K562 (cell line): ENCODE data around the gene MVP. TPM values are rescaled to one million over a fixed set of nuclear protein-coding genes. Genes with fewer than 3 reads are reported as not detected.

ENCODE experiments used
- CTCF ChIP-seq, 3 experiments: IDR thresholded peaks in 2 of 3; conservative IDR thresholded peaks in 1 of 3; 2 replicates each; pipeline ENCODE4 v1.5.1; 2011 to 2012; ENCODE audit warnings: low read length in 3 of 3, mild to moderate bottlenecking in 3 of 3, control low read depth in 2 of 3, improper control_type of control experiment in 1 of 3, inconsistent platforms in 1 of 3, low read depth in 1 of 3, mixed read lengths in 1 of 3, moderate library complexity in 1 of 3; ENCODE audit not compliant: insufficient read depth in 2 of 3
- E2F1 ChIP-seq: sonication (generic); formaldehyde crosslinking; IDR thresholded peaks from 2 replicates; pipeline ENCODE4 v1.8.1; 2023; ENCODE audit warnings: mild to moderate bottlenecking, missing genetic modification reagents, moderate library complexity
- FOSL1 ChIP-seq: fragments of 200-800 bp; sonication (Bioruptor generic); conservative IDR thresholded peaks from 2 replicates; pipeline ENCODE4 v1.6.1; 2016; ENCODE audit warnings: missing genetic modification characterization, missing compliant biosample characterization
- GMEB1 ChIP-seq: fragments of 250-450 bp; sonication (Bioruptor Pico); IDR thresholded peaks from 2 replicates; pipeline ENCODE4 v1.4.0; 2020; ENCODE audit warnings: mild to moderate bottlenecking
- HDAC3 ChIP-seq: fragments of 450-650 bp; IDR thresholded peaks from 2 replicates; pipeline ENCODE4 v1.6.1; 2018; ENCODE audit warnings: borderline replicate concordance, mild to moderate bottlenecking, moderate library complexity; ENCODE audit not compliant: partially characterized antibody
- HNRNPLL ChIP-seq: fragments of 200-400 bp; formaldehyde crosslinking; IDR thresholded peaks from 2 replicates; pipeline ENCODE4 v1.6.1; 2017; ENCODE audit warnings: low read length, low read depth, mild to moderate bottlenecking; ENCODE audit not compliant: poor library complexity, severe bottlenecking
- KDM1A ChIP-seq, 2 experiments: fragments of 450-650 bp; IDR thresholded peaks; 2 replicates each; pipeline ENCODE4 v1.6.1; 2016; ENCODE audit warnings: mild to moderate bottlenecking in 2 of 2
- KLF16 ChIP-seq: IDR thresholded peaks from 2 replicates; pipeline ENCODE4 v1.6.1; 2016; ENCODE audit warnings: antibody characterized with exemption
- MED1 ChIP-seq: sonication (generic); formaldehyde crosslinking; IDR thresholded peaks from 2 replicates; pipeline ENCODE4 v1.8.1; 2023; ENCODE audit warnings: missing genetic modification reagents, borderline replicate concordance
- MTA3 ChIP-seq: fragments of 450-650 bp; formaldehyde crosslinking; IDR thresholded peaks from 2 replicates; pipeline ENCODE4 v1.6.1; 2017; ENCODE audit warnings: mild to moderate bottlenecking, borderline replicate concordance
- NCOA6 ChIP-seq: fragments of 450-650 bp; IDR thresholded peaks from 2 replicates; pipeline ENCODE4 v1.6.1; 2017; ENCODE audit warnings: mild to moderate bottlenecking
- RCOR1 ChIP-seq, 2 experiments: IDR thresholded peaks; 2 replicates each; pipeline ENCODE4 v1.6.1; 2012; ENCODE audit warnings: low read depth in 2 of 2, low read length in 2 of 2, borderline replicate concordance in 1 of 2, improper control_type of control experiment in 1 of 2
- TARDBP ChIP-seq: fragments of 450-650 bp; IDR thresholded peaks from 2 replicates; pipeline ENCODE4 v1.6.1; 2016
- YY1 ChIP-seq, 3 experiments: IDR thresholded peaks; 2 replicates each; pipeline ENCODE4 v1.6.1; 2011; ENCODE audit warnings: low read length in 2 of 3, mild to moderate bottlenecking in 2 of 3, moderate library complexity in 2 of 3, borderline replicate concordance in 1 of 3, control low read depth in 1 of 3, low read depth in 1 of 3; ENCODE audit not compliant: insufficient read depth in 3 of 3, insufficient replicate concordance in 2 of 3, control insufficient read depth in 1 of 3, insufficient read length in 1 of 3; ENCODE audit errors: extremely low read depth in 1 of 3
- ZBTB43 ChIP-seq: sonication (generic); formaldehyde crosslinking; IDR thresholded peaks from 2 replicates; pipeline ENCODE4 v1.8.0; 2023; ENCODE audit warnings: mild to moderate bottlenecking, missing genetic modification reagents
- ZKSCAN1 ChIP-seq: fragments of 150-350 bp; IDR thresholded peaks from 2 replicates; pipeline ENCODE4 v1.6.1; 2016; ENCODE audit warnings: low read depth, low read length
- ZNF175 ChIP-seq: fragments of 200-800 bp; sonication (Bioruptor generic); IDR thresholded peaks from 2 replicates; pipeline ENCODE4 v1.6.1; 2016; ENCODE audit warnings: low read depth, mild to moderate bottlenecking, missing genetic modification characterization, missing compliant biosample characterization
- ZNF212 ChIP-seq: fragments of 450-650 bp; formaldehyde crosslinking; IDR thresholded peaks from 2 replicates; pipeline ENCODE4 v1.4.0; 2020; ENCODE audit warnings: mild to moderate bottlenecking
- ZNF224 ChIP-seq: sonication (generic); formaldehyde crosslinking; IDR thresholded peaks from 2 replicates; pipeline ENCODE4 v1.8.0; 2022; ENCODE audit warnings: mild to moderate bottlenecking, missing genetic modification reagents
- ZNF232 ChIP-seq: sonication (generic); formaldehyde crosslinking; IDR thresholded peaks from 2 replicates; pipeline ENCODE4 v1.8.0; 2022; ENCODE audit warnings: mild to moderate bottlenecking, missing genetic modification reagents
- polyA plus RNA-seq, 8 experiments: library from polyadenylated mRNA; depleted of rRNA in 4 of 8; stranded (reverse) in 5 of 8; unstranded in 3 of 8; fragments of >200 nt; fragmentation: Nextera tagmentation in 2 of 8; fragmentation: Illumina TruSeq in 1 of 8; extraction: Ambion mirVana in 2 of 8; extraction: Trizol in 1 of 8; gene quantifications; 2 replicates each; pipeline versions ENCODE4 v1.2.1 to v1.2.3, GENCODE V29; 2011 to 2014; ENCODE audit warnings: inconsistent platforms in 1 of 8, missing spikeins in 1 of 8
- total RNA-seq, 7 experiments: library from RNA; depleted of rRNA in 6 of 7; stranded (reverse); fragments of >200 nt in 6 of 7; fragmentation: Illumina TruSeq in 2 of 7; extraction: Trizol in 2 of 7; gene quantifications; 2 replicates each; pipeline versions ENCODE4 v1.2.1 to v1.2.3, GENCODE V29; 2011 to 2021; ENCODE audit warnings: low replicate concordance in 1 of 7

Gene MVP
- total and polyA plus RNA-seq, 9 of the 15 experiments (the other 6 are each of a cell fraction or from before 2014, with no cell fraction given): 0.39 to 1.9 (median 0.76) TPM; not detected in 2

- 0 out of 2 replicates have a peak, but pooled peaks have one; percentile 8 for TF ChIP-seq GMEB1 (CRISPR knock-in tag)
- TF ChIP-seq MED1 (CRISPR knock-in tag): no peak
- TF ChIP-seq TARDBP: peak; percentile 41; the same call in 1 of the 2 replicates
- TF ChIP-seq YY1 (IDR thresholded peaks at IDR 0.05; ENCODE audit: borderline replicate concordance in 1 of 3, control insufficient read depth in 1 of 3, extremely low read depth in 1 of 3, insufficient read depth in 3 of 3, insufficient read length in 1 of 3, insufficient replicate concordance in 2 of 3, low read depth in 1 of 3, low read length in 2 of 3): peak in 1 of 3 experiments; percentile 34
- TF ChIP-seq KDM1A (IDR thresholded peaks at IDR 0.05): peak in 1 of 2 experiments; percentile 97; a peak in 2 of 4 replicates
- no peak for TF ChIP-seq ZNF212 (CRISPR knock-in tag)
- TF ChIP-seq ZNF224 (CRISPR knock-in tag): 0 out of 2 replicates have a peak, but pooled peaks have one; percentile 73
- peak; percentile 14 for TF ChIP-seq HDAC3
- TF ChIP-seq E2F1: peak; percentile 88
- peak; percentile 82; the same call in 1 of the 2 replicates for TF ChIP-seq ZNF175 (CRISPR knock-in tag)
- no peak; the same call in 1 of the 2 replicates for TF ChIP-seq NCOA6
- peak; percentile 58; the same call in 1 of the 2 replicates for TF ChIP-seq KLF16
- TF ChIP-seq FOSL1 (tag): no peak
- TF ChIP-seq CTCF (IDR thresholded peaks at IDR 0.05 in 2 of 3, conservative IDR thresholded peaks at IDR 0.05 in 1 of 3; ENCODE audit: insufficient read depth in 2 of 3, low read depth in 1 of 3, low read length in 3 of 3): peak; percentile 56 to 71 (median 66); a peak in 5 of 6 replicates
- TF ChIP-seq ZBTB43 (CRISPR knock-in tag): peak; percentile 84; the same call in 1 of the 2 replicates
- TF ChIP-seq HNRNPLL: peak; percentile 97
- peak; percentile 45; the same call in 1 of the 2 replicates for TF ChIP-seq ZKSCAN1
- TF ChIP-seq MTA3: peak; percentile 90; the same call in 1 of the 2 replicates
- peak in 1 of 2 experiments; percentile 7; a peak in 1 of 4 replicates for TF ChIP-seq RCOR1 (IDR thresholded peaks at IDR 0.05; ENCODE audit: borderline replicate concordance in 1 of 2, low read depth in 2 of 2, low read length in 2 of 2)
- peak; percentile 83 for TF ChIP-seq ZNF232 (CRISPR knock-in tag)
Observed at GRCh38 chr16:29807426-29808218, 12.6 kb upstream of the MVP start (continued).
